GM18507 (cell line): Measurements from ENCODE around the gene GDPD2.
A peak's percentile ranks its signal among the peaks of the same experiment; 100 is the strongest.
"Not testable (repeated sequence)": the region's sequence is repeated elsewhere in the genome, so short reads cannot be mapped to it uniquely, and the experiment has no call there.

Experiments used
- DNase-seq: peaks from one replicate; pipeline ENCODE4 v3.0.0; 2011; ENCODE audit warnings: low read depth; ENCODE audit not compliant: insufficient read length; ENCODE audit errors: extremely low spot score
- FAIRE-seq: peaks from 2 replicates; lab custom pipeline; 2011; peaks lifted over from hg19 to GRCh38; lab: Jason Lieb, UNC

Gene GDPD2

GRCh38 chrX:70422851-70423341 is at the start of gene GDPD2:
Gene GDPD2 (plus strand): TSS chrX:70423314. CDS start chrX:70424985, 1,671 bp downstream.
- no peak for DNase-seq
- no peak for FAIRE-seq

- FAIRE-seq (peak; percentile 74), DNase-seq (no peak)
These were observed 36.9 kb upstream of the GDPD2 start for GRCh38 chrX:70386235-70386634.

GRCh38 chrX:70398899-70399298 is 24.2 kb upstream of the GDPD2 start:
- DNase-seq (no peak), FAIRE-seq (no peak)

- not testable (repeated sequence) for DNase-seq, FAIRE-seq
These were observed 22.9 kb upstream of the GDPD2 start for GRCh38 chrX:70400181-70400580.

GRCh38 chrX:70402721-70403120 is 20.4 kb upstream of the GDPD2 start:
- DNase-seq (no peak), FAIRE-seq (no peak)

- FAIRE-seq (no peak), DNase-seq (no peak)
These were observed 18.1 kb upstream of the GDPD2 start for GRCh38 chrX:70405003-70405402.

GRCh38 chrX:70410921-70411320 is 12.2 kb upstream of the GDPD2 start:
- FAIRE-seq (no peak), DNase-seq (no peak)

- no peak for DNase-seq
- FAIRE-seq = peak; percentile 38
These were observed 11.6 kb upstream of the GDPD2 start for GRCh38 chrX:70411475-70411874.

- no peak for DNase-seq
- no peak for FAIRE-seq
These were observed 1.5 kb upstream of the GDPD2 start for GRCh38 chrX:70421618-70422017.

GRCh38 chrX:70423936-70424675 is 992 bp downstream of the GDPD2 start:
- FAIRE-seq (no peak), DNase-seq (no peak)

GRCh38 chrX:70424801-70425200 is 1.7 kb downstream of the GDPD2 start:
- FAIRE-seq = no peak
- no peak for DNase-seq

- no peak for DNase-seq
These were observed 3.5 kb downstream of the GDPD2 start for GRCh38 chrX:70426286-70427278.

GRCh38 chrX:70427365-70427764 is 4.3 kb downstream of the GDPD2 start:
- FAIRE-seq = no peak

More at GRCh38 chrX:70426286-70427278, 3.5 kb downstream of the GDPD2 start:
- FAIRE-seq = no peak

GRCh38 chrX:70429759-70430158 is 6.6 kb downstream of the GDPD2 start:
- FAIRE-seq = no peak

More at GRCh38 chrX:70427365-70427764, 4.3 kb downstream of the GDPD2 start:
- no peak for DNase-seq

GRCh38 chrX:70432936-70433847 is 10.1 kb downstream of the GDPD2 start:
- no peak for DNase-seq
- no peak for FAIRE-seq

More at GRCh38 chrX:70429759-70430158, 6.6 kb downstream of the GDPD2 start:
- no peak for DNase-seq

GRCh38 chrX:70433848-70434351 is 10.8 kb downstream of the GDPD2 start:
- peak; percentile 93 for FAIRE-seq
- DNase-seq = peak; percentile 65

- DNase-seq (peak; percentile 70), FAIRE-seq (peak; percentile 84)
These were observed 11.3 kb downstream of the GDPD2 start for GRCh38 chrX:70434352-70434866.

- DNase-seq (no peak), FAIRE-seq (no peak)
These were observed 11.9 kb downstream of the GDPD2 start for GRCh38 chrX:70434914-70435586.
